BJ (cell line): ENCODE measurements around the gene WDR33. TPM values are rescaled to one million over a fixed set of nuclear protein-coding genes. Genes with fewer than 3 reads are reported as not detected.
A peak's percentile ranks its signal among the peaks of the same experiment; 100 is the strongest.

ENCODE experiments used
- CTCF ChIA-PET: fragments of 350-600 bp; formaldehyde crosslinking; extraction: SDS; loops from one replicate; lab custom pipeline; 2021; ENCODE audit warnings: antibody characterized with exemption, inconsistent platforms; lab: Yijun Ruan, JAX
- POLR2A ChIA-PET: fragments of 300-600 bp; sonication (Branson Sonifier 250); formaldehyde crosslinking; extraction: SDS; loops from one replicate; lab custom pipeline; 2021; ENCODE audit warnings: antibody characterized with exemption; lab: Charles Lee
- DNase-seq: peaks from one replicate; pipeline ENCODE4 v3.0.0-alpha.2; 2011; ENCODE audit warnings: low read depth
- H3K27me3 ChIP-seq: 2 replicates; pipeline ENCODE4 v1.6.0; 2011; ENCODE audit warnings: low read length; ENCODE audit not compliant: control insufficient read depth, insufficient read depth
- H3K36me3 ChIP-seq: 2 replicates; pipeline ENCODE4 v1.5.1; 2011; ENCODE audit warnings: low read length; ENCODE audit not compliant: control insufficient read depth, insufficient read depth
- H3K4me3 ChIP-seq: 2 replicates; pipeline ENCODE4 v1.5.1; 2011; ENCODE audit warnings: low read depth, mild to moderate bottlenecking, control low read depth, low read length
- CTCF ChIP-seq: IDR thresholded peaks from 2 replicates; pipeline ENCODE4 v1.5.1; 2011; ENCODE audit warnings: low read depth, mild to moderate bottlenecking, control low read depth, inconsistent platforms, low read length, moderate library complexity; ENCODE audit not compliant: insufficient read depth
- polyA plus RNA-seq: library from polyadenylated mRNA; depleted of rRNA; stranded (reverse); fragments of >200 nt; gene quantifications from 2 replicates; pipeline ENCODE4 v1.2.3, GENCODE V29; 2011; rRNA removed
- small RNA-seq: library from RNA; depleted of rRNA; stranded (forward); fragments of <200 nt; gene quantifications from one replicate; pipeline ENCODE3, GENCODE V24; 2012; ENCODE audit warnings: low replicate concordance, low read depth; ENCODE audit not compliant: insufficient read length

WDR33 gene
- polyA plus RNA-seq, 1 experiment: 14.8 TPM

DNA sequence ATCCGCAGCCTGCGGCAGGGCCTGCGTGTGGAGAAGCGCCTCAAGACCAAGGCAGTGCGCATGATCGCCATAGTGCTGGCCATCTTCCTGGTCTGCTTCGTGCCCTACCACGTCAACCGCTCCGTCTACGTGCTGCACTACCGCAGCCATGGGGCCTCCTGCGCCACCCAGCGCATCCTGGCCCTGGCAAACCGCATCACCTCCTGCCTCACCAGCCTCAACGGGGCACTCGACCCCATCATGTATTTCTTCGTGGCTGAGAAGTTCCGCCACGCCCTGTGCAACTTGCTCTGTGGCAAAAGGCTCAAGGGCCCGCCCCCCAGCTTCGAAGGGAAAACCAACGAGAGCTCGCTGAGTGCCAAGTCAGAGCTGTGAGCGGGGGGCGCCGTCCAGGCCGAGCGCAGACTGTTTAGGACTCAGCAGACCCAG is 159.6 kb downstream of the WDR33 start:
- no peak for DNase-seq
- TF ChIP-seq CTCF: no peak
- Histone ChIP-seq H3K27me3 (no peaks in the 10 kb centered on the region), H3K36me3 (peaks cover 16% of the 10 kb centered on the region), H3K4me3 (no peak overlapping the region)
- ChIA-PET CTCF (interaction anchor here (2.8 to 8.8 kb wide), 3 partner anchors 12 to 60 kb away, joined by 17 to 89 read pairs (median 32); partner anchors contain the start of gene LIMS2), POLR2A (no interaction called here)

Small RNA genes lying within 50 kb of the gene (small RNA-seq; reads per million reads assigned to genes)
- gene RF00017 (not detected), gene RF00019 (not detected), gene RNU6-395P (not detected), gene RNY4P7 (8.6 reads per million, percentile 74 among the genes with 10 or more reads in this experiment)

Other genes starting within 250 kb of the WDR33 start
- not detected in 2 replicates for gene GPR17, start 165.0 kb downstream of the WDR33 start, polyA plus RNA-seq
- 33.2 and 46.1 TPM in 2 replicates for gene LIMS2, start 135.6 kb downstream of the WDR33 start, polyA plus RNA-seq
- gene SFT2D3, start 109.7 kb downstream of the WDR33 start, polyA plus RNA-seq: 3.5 and 4.4 TPM in 2 replicates
- 7.4 and 11.8 TPM in 2 replicates for gene POLR2D, start 47.0 kb upstream of the WDR33 start, polyA plus RNA-seq
- 15.1 TPM in 2 replicates for gene AMMECR1L, start 74.8 kb upstream of the WDR33 start, polyA plus RNA-seq
- 9.1 and 20.4 TPM in 2 replicates for gene SAP130, start 216.9 kb upstream of the WDR33 start, polyA plus RNA-seq